SK-N-MC (cell line): Measurements from ENCODE around the gene CYB5R3.
A peak's percentile ranks its signal among the peaks of the same experiment; 100 is the strongest.

ENCODE experiments used
- EZH2 ChIP-seq: fragments of 200-600 bp; sonication (generic); IDR thresholded peaks from one replicate; pipeline ENCODE4 v1.6.1; 2017; ENCODE audit warnings: antibody characterized with exemption
- FOXP2 ChIP-seq: optimal IDR thresholded peaks from 2 replicates; pipeline ENCODE3; 2011; ENCODE audit warnings: mild to moderate bottlenecking, moderate library complexity; ENCODE audit not compliant: insufficient read depth; ENCODE audit errors: extremely low read length, control extremely low read depth
- POLR2AphosphoS5 ChIP-seq: IDR thresholded peaks from 2 replicates; pipeline ENCODE4 v1.6.1; 2012; ENCODE audit warnings: mild to moderate bottlenecking, low read depth, low read length, borderline replicate concordance

GRCh38 chr22:42615092-42615859, 33.9 kb downstream of the CYB5R3 start:
- TF ChIP-seq EZH2 (no peak), POLR2AphosphoS5 (peak; percentile 100), FOXP2 (peak; percentile 57)
